Hepatocyte (in vitro differentiated cells): ENCODE data around the gene ATP6V0A4.

Source experiments
- CTCF ChIP-seq: fragments of 200-600 bp; sonication (generic); IDR thresholded peaks from 2 replicates; pipeline ENCODE4 v1.5.1; 2016; ENCODE audit warnings: antibody characterized with exemption, mild to moderate bottlenecking; ENCODE audit not compliant: poor library complexity
- EZH2 ChIP-seq: fragments of 200-600 bp; sonication (generic); IDR thresholded peaks from 2 replicates; pipeline ENCODE4 v1.6.1; 2016; ENCODE audit warnings: antibody characterized with exemption, mild to moderate bottlenecking, borderline replicate concordance
- EZH2phosphoT487 ChIP-seq: fragments of 200-600 bp; sonication (generic); IDR thresholded peaks from one replicate; pipeline ENCODE4 v1.6.1; 2018; ENCODE audit warnings: antibody characterized with exemption, mild to moderate bottlenecking, low read depth, moderate library complexity; ENCODE audit not compliant: unreplicated experiment, severe bottlenecking

GRCh38 chr7:138785587-138786437 lies 12.2 kb downstream of the ATP6V0A4 start:
- TF ChIP-seq CTCF (no peak), EZH2phosphoT487 (no peak), EZH2 (no peak)
